Tibial nerve (tissue), 4 donors: ENCODE results near the gene SFRP5. TPM values are rescaled to one million over a fixed set of nuclear protein-coding genes. Genes with fewer than 3 reads are reported as not detected.

Experiments used
- DNase-seq, 2 donors: peaks; one replicate each; pipeline ENCODE4 v3.0.0-alpha.2; 2019; ENCODE audit warnings: low spot score in 2 of 2
- H3K27ac ChIP-seq, 4 donors: fragments of 200-600 bp; sonication (generic) in 3 of 4; one replicate each; pipeline ENCODE4 v1.5.1; 2017 to 2019; ENCODE audit warnings: mild to moderate bottlenecking in 1 of 4
- H3K27me3 ChIP-seq, 2 donors: fragments of 200-600 bp; sonication (generic) in 1 of 2; one replicate each; pipeline versions ENCODE4 v1.5.1 to v1.6.0; 2017 to 2019
- H3K36me3 ChIP-seq, 3 donors: fragments of 200-600 bp; sonication (generic); one replicate each; pipeline ENCODE4 v1.5.1; 2018 to 2019
- H3K4me1 ChIP-seq, 4 donors: fragments of 200-600 bp; sonication (generic) in 3 of 4; one replicate each; pipeline ENCODE4 v1.5.1; 2017 to 2019
- H3K4me3 ChIP-seq, 4 donors: fragments of 200-600 bp; sonication (generic) in 3 of 4; one replicate each; pipeline ENCODE4 v1.5.1; 2017 to 2019; ENCODE audit warnings: mild to moderate bottlenecking in 1 of 4, moderate library complexity in 1 of 4
- H3K9me3 ChIP-seq, 4 donors: fragments of 200-600 bp; sonication (generic) in 3 of 4; one replicate each; pipeline ENCODE4 v1.5.1; 2017 to 2019
- CTCF ChIP-seq, 5 experiments: fragments of 200-600 bp in 3 of 5; fragments of 450-650 bp in 2 of 5; sonication (generic) in 3 of 5; IDR thresholded peaks; one replicate each; pipeline ENCODE4 v1.5.1; 2016 to 2019; ENCODE audit warnings: antibody characterized with exemption in 5 of 5, mild to moderate bottlenecking in 3 of 5, moderate library complexity in 2 of 5
- EP300 ChIP-seq, 2 donors: sonication (generic); formaldehyde crosslinking; IDR thresholded peaks; one replicate each; pipeline ENCODE4 v1.6.1; 2017; ENCODE audit warnings: antibody characterized with exemption in 2 of 2, mild to moderate bottlenecking in 1 of 2
- POLR2A ChIP-seq, 2 donors: fragments of 450-650 bp; IDR thresholded peaks; one replicate each; pipeline ENCODE4 v1.6.1; 2017; ENCODE audit warnings: antibody characterized with exemption in 2 of 2, mild to moderate bottlenecking in 2 of 2, moderate library complexity in 2 of 2
- WGBS, 2 donors: methylation state at CpG; one replicate each; pipeline ENCODE4 v1.1.5; 2018; 5-methylcytosine and 5-hydroxymethylcytosine counted together
- total RNA-seq, 4 donors: library from RNA; depleted of rRNA; stranded (reverse); fragments of >200 nt; gene quantifications; one replicate each; pipeline ENCODE4 v1.1.0, GENCODE V29; 2016

The SFRP5 gene
- total RNA-seq, 4 donors from 2014 or later: 183 to 530 (median 479) TPM

- TF ChIP-seq CTCF (IDR thresholded peaks at IDR 0.05) (no peak), POLR2A (IDR thresholded peaks at IDR 0.05) (no peak)
- peak overlapping the region in 3 of 4 donors; percentile 64 to 81 (median 79) for H3K27ac ChIP-seq
- H3K36me3 ChIP-seq: no peaks in the 10 kb centered on the region
- WGBS, 2 donors: 92 to 94% methylated on average over 3 of the region's 3 CpGs
- H3K27me3 ChIP-seq: no peaks in the 10 kb centered on the region
- peaks cover 0 to 33% (median 23%) of the 10 kb centered on the region in 4 donors for H3K4me1 ChIP-seq
- DNase-seq: no peak
- no peaks in the 10 kb centered on the region for H3K9me3 ChIP-seq
- H3K4me3 ChIP-seq: no peak overlapping the region
Measured at GRCh38 chr10:97779975-97780374, 8.2 kb upstream of the SFRP5 start.

GRCh38 chr10:97779492-97779891 lies 7.7 kb upstream of the SFRP5 start:
- Histone ChIP-seq H3K27me3 (no peaks in the 10 kb centered on the region), H3K36me3 (no peaks in the 10 kb centered on the region), H3K9me3 (no peaks in the 10 kb centered on the region), H3K4me1 (peaks cover 0 to 33% (median 23%) of the 10 kb centered on the region in 4 donors), H3K27ac (peak overlapping the region in 2 of 4 donors; percentile 79 to 81), H3K4me3 (no peak overlapping the region)
- TF ChIP-seq EP300 (IDR thresholded peaks at IDR 0.05): no peak
- TF ChIP-seq CTCF (IDR thresholded peaks at IDR 0.05): no peak
- no peak for TF ChIP-seq POLR2A (IDR thresholded peaks at IDR 0.05)
- 55 to 68% methylated on average over 4 of the region's 4 CpGs for WGBS, 2 donors
- DNase-seq: no peak

GRCh38 chr10:97778452-97779302 lies 6.9 kb upstream of the SFRP5 start:
- H3K4me3 ChIP-seq: no peak overlapping the region
- no peak for TF ChIP-seq POLR2A (IDR thresholded peaks at IDR 0.05)
- no peak for TF ChIP-seq EP300 (IDR thresholded peaks at IDR 0.05)
- TF ChIP-seq CTCF (IDR thresholded peaks at IDR 0.05): no peak
- H3K27me3 ChIP-seq: no peaks in the 10 kb centered on the region
- DNase-seq: no peak
- H3K36me3 ChIP-seq: no peaks in the 10 kb centered on the region
- H3K4me1 ChIP-seq: peaks cover 0 to 33% (median 23%) of the 10 kb centered on the region in 4 donors
- WGBS, 2 donors: 65 to 72% methylated on average over 10 to 11 of the region's 11 CpGs
- no peaks in the 10 kb centered on the region for H3K9me3 ChIP-seq
- peak overlapping the region in 2 of 4 donors; percentile 28 to 81 for H3K27ac ChIP-seq

- no peak for TF ChIP-seq EP300 (IDR thresholded peaks at IDR 0.05)
- TF ChIP-seq POLR2A (IDR thresholded peaks at IDR 0.05): no peak
- no peak for TF ChIP-seq CTCF (IDR thresholded peaks at IDR 0.05)
- 94 to 97% methylated on average over 4 of the region's 4 CpGs for WGBS, 2 donors
Measured at GRCh38 chr10:97777143-97777542, 5.3 kb upstream of the SFRP5 start.

GRCh38 chr10:97774811-97775294 lies 3.1 kb upstream of the SFRP5 start:
- Histone ChIP-seq H3K4me1 (peaks cover 0 to 24% (median 3%) of the 10 kb centered on the region in 4 donors), H3K27ac (peak overlapping the region in 2 of 4 donors; percentile 41 to 62), H3K36me3 (no peaks in the 10 kb centered on the region), H3K9me3 (no peaks in the 10 kb centered on the region), H3K4me3 (no peak overlapping the region), H3K27me3 (peaks cover 0 to 27% of the 10 kb centered on the region in 2 donors)
- TF ChIP-seq POLR2A (IDR thresholded peaks at IDR 0.05) (no peak), EP300 (IDR thresholded peaks at IDR 0.05) (no peak), CTCF (IDR thresholded peaks at IDR 0.05) (no peak)
- DNase-seq: no peak
- 57 to 70% methylated on average over 6 to 10 of the region's 10 CpGs for WGBS, 2 donors

More at GRCh38 chr10:97777143-97777542, 5.3 kb upstream of the SFRP5 start:
- no peak overlapping the region for H3K4me3 ChIP-seq
- DNase-seq: no peak
- no peaks in the 10 kb centered on the region for H3K9me3 ChIP-seq
- H3K27ac ChIP-seq: no peak overlapping the region
- H3K36me3 ChIP-seq: no peaks in the 10 kb centered on the region
- peaks cover 0 to 12% of the 10 kb centered on the region in 2 donors for H3K27me3 ChIP-seq
- peaks cover 0 to 31% (median 21%) of the 10 kb centered on the region in 4 donors for H3K4me1 ChIP-seq
